Endodermal cell (in vitro differentiated cells): ENCODE data around the gene FBXL7. TPM values are rescaled to one million over a fixed set of nuclear protein-coding genes. Genes with fewer than 3 reads are reported as not detected.

Experiments used
- DNase-seq: peaks from one replicate; pipeline ENCODE4 v3.0.0-alpha.2; 2017
- H3K27ac ChIP-seq: 2 replicates; pipeline ENCODE4 v1.5.1; 2013; ENCODE audit warnings: mild to moderate bottlenecking, low read depth, low read length, moderate library complexity
- H3K27me3 ChIP-seq: 2 replicates; pipeline ENCODE4 v1.6.1; 2013; ENCODE audit warnings: mild to moderate bottlenecking, low read length, moderate library complexity; ENCODE audit not compliant: insufficient read depth, control insufficient read depth, poor library complexity, severe bottlenecking
- H3K36me3 ChIP-seq: 2 replicates; pipeline ENCODE4 v1.7.0; 2013; ENCODE audit warnings: mild to moderate bottlenecking, low read length, moderate library complexity; ENCODE audit not compliant: control insufficient read depth, insufficient read depth
- H3K4me1 ChIP-seq: one replicate; pipeline ENCODE4 v1.7.0; 2013; ENCODE audit warnings: low read length; ENCODE audit not compliant: control insufficient read depth, insufficient read depth
- H3K4me3 ChIP-seq: 2 replicates; pipeline ENCODE4 v1.5.1; 2013; ENCODE audit warnings: mild to moderate bottlenecking, low read length, moderate library complexity
- H3K9ac ChIP-seq: 2 replicates; pipeline ENCODE4 v1.6.1; 2013; ENCODE audit warnings: mild to moderate bottlenecking, low read length, moderate library complexity; ENCODE audit not compliant: poor library complexity, severe bottlenecking; ENCODE audit errors: extremely low read depth
- H3K9me3 ChIP-seq: 2 replicates; pipeline ENCODE4 v1.6.1; 2013; ENCODE audit warnings: mild to moderate bottlenecking, low read length, moderate library complexity; ENCODE audit not compliant: control insufficient read depth
- H3K27ac Mint-ChIP-seq: 2 replicates; pipeline ENCODE4 v1.8.0; 2020; ENCODE audit warnings: mixed read lengths
- H3K27me3 Mint-ChIP-seq: 2 replicates; pipeline ENCODE4 v1.8.0; 2021; ENCODE audit warnings: mild to moderate bottlenecking, mixed read lengths; ENCODE audit not compliant: insufficient read depth
- H3K36me3 Mint-ChIP-seq: 2 replicates; pipeline ENCODE4 v1.8.0; 2020; ENCODE audit warnings: low read depth, mixed read lengths
- H3K4me1 Mint-ChIP-seq: 2 replicates; pipeline ENCODE4 v1.8.0; 2020; ENCODE audit warnings: mixed read lengths
- H3K4me3 Mint-ChIP-seq: 2 replicates; pipeline ENCODE4 v1.8.0; 2020; ENCODE audit warnings: mild to moderate bottlenecking, moderate library complexity, mixed read lengths
- H3K9me3 Mint-ChIP-seq: 2 replicates; pipeline ENCODE4 v1.8.0; 2020; ENCODE audit warnings: mild to moderate bottlenecking, mixed read lengths
- WGBS, 2 experiments: methylation state at CpG; one replicate each; pipeline versions ENCODE4 v1.1.5 to v1.1.7; 2013; ENCODE audit warnings: missing lambda C conversion rate in 2 of 2, mixed read lengths in 1 of 2; ENCODE audit not compliant: insufficient coverage in 1 of 2, insufficient read length in 1 of 2; 5-methylcytosine and 5-hydroxymethylcytosine counted together
- total RNA-seq, 2 donors: library from RNA; stranded (reverse); fragmentation: NEBNext Ultra II Directional in 1 of 2; extraction: Animal tissue kit (Norgen Biotek cat#: 25700) in 1 of 2; gene quantifications; 2 replicates in 1 of 2; 3 replicates in 1 of 2; pipeline ENCODE4 v1.2.1, GENCODE V29; 2021
- TF ChIP-seq, protein P1 (sequence below): fragments of 200-600 bp; sonication (generic); conservative IDR thresholded peaks from 2 replicates; pipeline ENCODE4 v1.5.0; 2021; ENCODE audit warnings: antibody characterized with exemption, mild to moderate bottlenecking

FBXL7 gene
- total RNA-seq, 2 donors from 2014 or later, result 12.9 to 13.2 TPM

DNA sequence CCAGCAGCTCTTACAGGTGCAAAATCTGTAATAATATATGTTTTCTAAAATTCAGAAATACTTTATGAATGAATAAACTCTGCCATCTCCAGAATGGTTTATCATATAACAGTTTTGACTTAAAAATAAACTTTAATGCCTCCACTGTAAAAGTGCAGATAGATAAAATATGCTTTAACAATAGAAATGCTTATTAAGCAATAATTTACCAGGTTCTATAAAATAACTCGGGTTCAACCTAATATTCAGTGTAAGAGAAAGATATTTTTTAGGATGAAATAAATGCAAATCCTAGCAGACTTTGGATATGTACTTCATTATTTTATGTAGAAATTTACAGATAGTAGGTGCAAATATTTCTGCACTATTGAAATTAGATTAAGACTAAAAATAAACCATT is 74.1 kb downstream of the FBXL7 start:
- Histone ChIP-seq H3K9ac (no peak overlapping the region), H3K9me3 (no peaks in the 10 kb centered on the region), H3K4me3 (no peak overlapping the region), H3K27ac (no peak overlapping the region), H3K36me3 (no peaks in the 10 kb centered on the region), H3K4me1 (no peaks in the 10 kb centered on the region), H3K27me3 (no peaks in the 10 kb centered on the region)
- WGBS, 2 experiments, result 67 to 89% methylated on average over 1 of the region's 1 CpG
- no peak for DNase-seq
- H3K27ac Mint-ChIP-seq, result no peak overlapping the region
- H3K27me3 Mint-ChIP-seq, result no peaks in the 10 kb centered on the region
- H3K9me3 Mint-ChIP-seq, result no peaks in the 10 kb centered on the region
- TF ChIP-seq, protein P1, sequence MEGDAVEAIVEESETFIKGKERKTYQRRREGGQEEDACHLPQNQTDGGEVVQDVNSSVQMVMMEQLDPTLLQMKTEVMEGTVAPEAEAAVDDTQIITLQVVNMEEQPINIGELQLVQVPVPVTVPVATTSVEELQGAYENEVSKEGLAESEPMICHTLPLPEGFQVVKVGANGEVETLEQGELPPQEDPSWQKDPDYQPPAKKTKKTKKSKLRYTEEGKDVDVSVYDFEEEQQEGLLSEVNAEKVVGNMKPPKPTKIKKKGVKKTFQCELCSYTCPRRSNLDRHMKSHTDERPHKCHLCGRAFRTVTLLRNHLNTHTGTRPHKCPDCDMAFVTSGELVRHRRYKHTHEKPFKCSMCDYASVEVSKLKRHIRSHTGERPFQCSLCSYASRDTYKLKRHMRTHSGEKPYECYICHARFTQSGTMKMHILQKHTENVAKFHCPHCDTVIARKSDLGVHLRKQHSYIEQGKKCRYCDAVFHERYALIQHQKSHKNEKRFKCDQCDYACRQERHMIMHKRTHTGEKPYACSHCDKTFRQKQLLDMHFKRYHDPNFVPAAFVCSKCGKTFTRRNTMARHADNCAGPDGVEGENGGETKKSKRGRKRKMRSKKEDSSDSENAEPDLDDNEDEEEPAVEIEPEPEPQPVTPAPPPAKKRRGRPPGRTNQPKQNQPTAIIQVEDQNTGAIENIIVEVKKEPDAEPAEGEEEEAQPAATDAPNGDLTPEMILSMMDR, result no peak
- H3K4me1 Mint-ChIP-seq, result peaks cover 9% of the 10 kb centered on the region
- no peaks in the 10 kb centered on the region for H3K36me3 Mint-ChIP-seq
- H3K4me3 Mint-ChIP-seq, result no peak overlapping the region

DNA sequence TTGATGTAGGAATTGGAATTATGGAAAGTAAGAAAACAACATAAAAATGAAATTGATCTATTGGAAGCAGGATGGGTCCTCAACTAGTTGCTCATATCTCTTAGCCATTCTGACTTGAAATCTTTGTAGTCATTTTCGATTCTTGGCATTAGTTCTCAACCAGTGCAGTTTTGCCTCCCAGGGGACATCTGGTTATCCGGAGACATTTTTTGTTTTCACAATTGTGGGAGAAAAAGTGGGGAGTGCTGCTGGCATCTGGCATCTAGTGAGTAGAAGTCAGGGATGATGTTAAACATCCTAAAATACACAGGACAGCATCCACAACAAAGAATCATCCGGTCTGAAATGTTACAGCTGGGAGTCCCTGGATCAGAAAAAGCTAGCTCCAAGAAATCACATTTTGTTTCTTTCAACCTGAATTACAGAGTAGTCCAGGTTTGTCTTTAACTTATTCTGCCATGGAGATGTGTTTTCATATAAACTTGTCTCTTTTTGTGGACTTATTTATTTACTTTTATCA is 74.9 kb downstream of the FBXL7 start:
- no peaks in the 10 kb centered on the region for H3K36me3 ChIP-seq
- no peak for DNase-seq
- Mint-ChIP-seq H3K27ac (peak overlapping the region; percentile 41), H3K4me3 (no peak overlapping the region), H3K27me3 (no peaks in the 10 kb centered on the region), H3K36me3 (no peaks in the 10 kb centered on the region), H3K9me3 (no peaks in the 10 kb centered on the region), H3K4me1 (peaks cover 9% of the 10 kb centered on the region)
- no peak overlapping the region for H3K9ac ChIP-seq
- WGBS, 2 experiments, result 89 to 96% methylated on average over 3 of the region's 3 CpGs
- H3K27me3 ChIP-seq, result no peaks in the 10 kb centered on the region
- H3K27ac ChIP-seq, result no peak overlapping the region
- no peak overlapping the region for H3K4me3 ChIP-seq
- TF ChIP-seq, protein P1, result no peak
- H3K4me1 ChIP-seq, result no peaks in the 10 kb centered on the region
- no peaks in the 10 kb centered on the region for H3K9me3 ChIP-seq

DNA sequence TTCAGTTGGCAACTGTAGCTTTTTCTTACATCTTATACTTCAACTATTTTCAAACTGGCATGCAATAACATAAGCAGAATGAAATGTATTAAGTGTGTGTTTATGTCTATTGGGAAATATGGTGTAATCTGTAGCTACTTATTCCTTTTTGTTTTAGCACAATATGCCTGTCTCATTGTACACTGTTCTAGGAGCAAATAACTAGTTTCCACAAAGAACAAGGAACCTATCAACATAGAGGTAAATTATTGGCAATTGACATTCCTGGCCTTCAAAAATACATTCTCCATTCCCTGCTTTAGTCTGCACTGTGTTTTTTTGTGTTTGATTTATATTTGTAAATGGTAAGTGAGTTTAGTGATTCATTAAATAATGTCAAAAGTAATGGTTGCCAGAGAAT is 75.7 kb downstream of the FBXL7 start:
- no peak overlapping the region for H3K27ac Mint-ChIP-seq
- no peaks in the 10 kb centered on the region for H3K4me1 ChIP-seq
- peaks cover 9% of the 10 kb centered on the region for H3K4me1 Mint-ChIP-seq

More for the DNA sequence above, 75.7 kb downstream of the FBXL7 start:
- H3K4me3 Mint-ChIP-seq, result no peak overlapping the region
- no peaks in the 10 kb centered on the region for H3K27me3 Mint-ChIP-seq
- Histone ChIP-seq H3K4me3 (no peak overlapping the region), H3K9me3 (no peaks in the 10 kb centered on the region), H3K9ac (no peak overlapping the region), H3K36me3 (no peaks in the 10 kb centered on the region), H3K27me3 (no peaks in the 10 kb centered on the region), H3K27ac (no peak overlapping the region)
- H3K9me3 Mint-ChIP-seq, result no peaks in the 10 kb centered on the region
- TF ChIP-seq, protein P1, result no peak
- no peak for DNase-seq
- no peaks in the 10 kb centered on the region for H3K36me3 Mint-ChIP-seq
